Brain microvascular endothelial cell (primary cell): ENCODE measurements around the gene GRK3.

ENCODE experiments used
- DNase-seq: peaks from one replicate; pipeline ENCODE4 v3.0.0-alpha.2; 2020
- H3K27ac ChIP-seq: fragments of 250-450 bp; sonication (Bioruptor Pico); 2 replicates; pipeline ENCODE4 v1.5.1; 2020; ENCODE audit warnings: mild to moderate bottlenecking, moderate library complexity
- H3K27me3 ChIP-seq: fragments of 250-450 bp; sonication (Bioruptor Pico); replicated peaks from 2 replicates; pipeline ENCODE4 v1.5.1; 2020; ENCODE audit warnings: mild to moderate bottlenecking
- H3K36me3 ChIP-seq: fragments of 250-450 bp; sonication (Bioruptor Pico); replicated peaks from 2 replicates; pipeline ENCODE4 v1.5.1; 2020; ENCODE audit warnings: mild to moderate bottlenecking
- H3K4me3 ChIP-seq: 2 replicates; pipeline ENCODE4 v1.5.1; 2011; ENCODE audit warnings: low read depth, mild to moderate bottlenecking, control low read depth, low read length, moderate library complexity
- in situ Hi-C: cut with HindIII; loops from 2 replicates; pipeline ENCODE4 v1.10.0; 2017; ENCODE audit warnings: low sequenced_read_pairs, low pct_ligation_motif_present
- TF ChIP-seq, protein P1 (sequence below): IDR thresholded peaks from 2 replicates; pipeline ENCODE4 v1.5.1; 2011; ENCODE audit warnings: low read depth, mild to moderate bottlenecking, moderate library complexity, low read length, control low read depth, inconsistent platforms; ENCODE audit errors: missing control alignments

Gene GRK3

GRCh38 chr22:25542720-25543402 lies 21.6 kb upstream of the GRK3 start:
- Histone ChIP-seq H3K4me3 (no peak overlapping the region), H3K27ac (no peak overlapping the region), H3K36me3 (no peaks in the 10 kb centered on the region), H3K27me3 (no peaks in the 10 kb centered on the region)
- no peak for DNase-seq
- in situ Hi-C loops: no loop called here
- TF ChIP-seq, protein P1, sequence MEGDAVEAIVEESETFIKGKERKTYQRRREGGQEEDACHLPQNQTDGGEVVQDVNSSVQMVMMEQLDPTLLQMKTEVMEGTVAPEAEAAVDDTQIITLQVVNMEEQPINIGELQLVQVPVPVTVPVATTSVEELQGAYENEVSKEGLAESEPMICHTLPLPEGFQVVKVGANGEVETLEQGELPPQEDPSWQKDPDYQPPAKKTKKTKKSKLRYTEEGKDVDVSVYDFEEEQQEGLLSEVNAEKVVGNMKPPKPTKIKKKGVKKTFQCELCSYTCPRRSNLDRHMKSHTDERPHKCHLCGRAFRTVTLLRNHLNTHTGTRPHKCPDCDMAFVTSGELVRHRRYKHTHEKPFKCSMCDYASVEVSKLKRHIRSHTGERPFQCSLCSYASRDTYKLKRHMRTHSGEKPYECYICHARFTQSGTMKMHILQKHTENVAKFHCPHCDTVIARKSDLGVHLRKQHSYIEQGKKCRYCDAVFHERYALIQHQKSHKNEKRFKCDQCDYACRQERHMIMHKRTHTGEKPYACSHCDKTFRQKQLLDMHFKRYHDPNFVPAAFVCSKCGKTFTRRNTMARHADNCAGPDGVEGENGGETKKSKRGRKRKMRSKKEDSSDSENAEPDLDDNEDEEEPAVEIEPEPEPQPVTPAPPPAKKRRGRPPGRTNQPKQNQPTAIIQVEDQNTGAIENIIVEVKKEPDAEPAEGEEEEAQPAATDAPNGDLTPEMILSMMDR: no peak

DNA sequence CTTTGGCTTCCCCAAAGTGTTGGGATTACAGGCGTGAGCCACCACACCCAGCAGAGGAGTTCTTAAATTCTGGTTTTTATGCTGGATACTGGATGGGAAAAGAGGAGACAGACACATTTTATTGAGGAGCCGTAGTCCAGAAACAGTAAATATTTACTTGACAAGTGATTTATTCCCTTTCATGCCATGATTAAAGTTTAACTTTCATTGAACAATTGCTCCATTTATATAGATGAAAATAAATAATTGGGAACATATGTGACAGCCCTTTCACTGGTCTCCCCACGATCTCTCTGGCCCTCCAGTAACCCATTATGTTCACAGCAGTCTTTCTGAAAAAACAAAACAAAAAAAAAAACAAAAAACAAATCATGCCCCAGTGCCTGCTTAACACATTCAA lies 19.3 kb upstream of the GRK3 start:
- TF ChIP-seq, protein P1: no peak
- DNase-seq: no peak
- Histone ChIP-seq H3K27ac (no peak overlapping the region), H3K36me3 (no peaks in the 10 kb centered on the region), H3K4me3 (no peak overlapping the region), H3K27me3 (no peaks in the 10 kb centered on the region)
- in situ Hi-C loops: no loop called here

DNA sequence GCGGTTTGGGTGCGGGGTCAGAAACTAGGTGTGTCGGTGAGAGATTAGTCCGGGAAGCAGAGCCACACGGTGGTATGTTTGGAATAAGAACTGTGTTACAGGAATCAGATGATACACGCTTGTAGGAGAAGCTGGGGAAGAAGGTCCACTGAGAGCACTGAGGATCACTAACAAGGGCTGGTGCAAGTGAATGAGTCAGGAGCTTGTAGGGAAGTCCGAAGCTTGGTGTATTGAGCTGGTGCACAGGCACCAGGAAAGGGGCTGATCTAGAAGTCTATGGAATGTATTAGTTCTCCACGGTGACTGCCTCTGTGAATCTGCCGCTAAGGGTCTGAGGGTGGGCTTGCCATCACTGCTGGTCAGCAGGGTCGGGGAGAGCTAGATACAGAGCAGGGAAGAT lies 18.8 kb upstream of the GRK3 start:
- Histone ChIP-seq H3K4me3 (no peak overlapping the region), H3K36me3 (no peaks in the 10 kb centered on the region), H3K27me3 (no peaks in the 10 kb centered on the region), H3K27ac (no peak overlapping the region)
- DNase-seq: no peak
- TF ChIP-seq, protein P1: no peak
- in situ Hi-C loops: no loop called here

GRCh38 chr22:25546242-25546641 lies 18.2 kb upstream of the GRK3 start:
- Histone ChIP-seq H3K4me3 (no peak overlapping the region), H3K27ac (no peak overlapping the region), H3K27me3 (no peaks in the 10 kb centered on the region), H3K36me3 (no peaks in the 10 kb centered on the region)
- TF ChIP-seq, protein P1: no peak
- in situ Hi-C loops: no loop called here
- DNase-seq: no peak

DNA sequence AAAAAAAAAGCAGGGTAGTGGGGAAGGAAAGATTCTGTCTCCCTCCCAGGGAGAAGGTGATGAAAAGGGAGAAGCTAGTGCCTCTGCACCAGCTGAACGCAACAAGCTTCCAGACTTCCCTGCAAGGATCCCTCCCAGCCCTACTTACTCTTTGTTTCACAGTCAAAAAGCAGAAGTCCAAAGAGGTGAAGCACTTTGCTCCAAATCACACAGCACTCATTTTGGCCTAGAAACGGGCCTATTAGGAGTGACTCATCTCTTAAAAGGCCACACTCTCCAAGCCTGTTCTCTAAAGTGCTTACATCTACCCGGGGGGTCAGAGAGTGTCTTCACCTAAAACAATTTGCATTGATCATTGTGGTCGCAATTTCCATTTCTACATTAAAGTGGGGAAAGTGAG lies 17.7 kb upstream of the GRK3 start:
- TF ChIP-seq, protein P1: no peak
- Histone ChIP-seq H3K4me3 (no peak overlapping the region), H3K27ac (no peak overlapping the region), H3K36me3 (no peaks in the 10 kb centered on the region), H3K27me3 (no peaks in the 10 kb centered on the region)
- in situ Hi-C loops: no loop called here
- no peak for DNase-seq
